ENCODE results near the gene SPC24. TPM values are rescaled to one million over a fixed set of nuclear protein-coding genes. Genes with fewer than 3 reads are reported as not detected.

The SPC24 gene
- 1 to 10 TPM; 1.4 to 6.6 (median 3.4) TPM for total RNA-seq

DNA sequence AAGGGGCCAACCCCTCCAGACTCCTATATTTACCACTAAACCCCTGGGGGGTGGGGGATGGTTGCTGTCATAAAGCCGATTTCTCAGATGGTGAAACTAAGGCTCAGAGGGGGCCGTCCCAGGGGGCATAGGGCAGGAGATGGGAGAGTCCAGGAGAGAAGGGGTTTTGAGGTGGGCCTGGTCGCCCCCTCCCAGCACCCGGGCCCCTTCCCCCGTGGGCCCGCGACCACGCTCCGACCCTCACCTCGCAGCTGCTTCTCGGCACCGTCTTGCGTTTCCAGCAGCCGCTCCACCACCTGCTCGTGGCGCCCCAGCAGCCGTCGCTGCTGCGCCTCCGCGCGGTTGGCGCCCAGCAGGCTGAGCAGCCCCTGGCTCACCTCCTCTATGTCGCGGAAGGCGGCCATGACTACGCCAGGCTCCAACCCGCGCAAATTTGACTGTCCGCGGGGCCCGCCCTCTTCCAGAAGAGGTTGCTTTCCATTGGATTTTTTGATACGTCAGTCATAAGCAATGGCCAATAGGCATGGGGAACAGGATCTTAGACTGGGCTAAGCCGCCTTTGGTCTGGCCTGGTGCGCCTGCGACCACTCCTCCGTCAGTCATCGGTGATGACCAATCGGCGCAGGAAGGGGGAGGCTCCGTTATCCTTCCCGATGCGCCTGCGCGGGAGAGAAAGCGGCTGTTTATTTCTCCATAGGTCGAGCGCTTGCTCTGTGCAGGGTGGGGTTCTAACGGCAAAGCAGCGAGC is at the start of gene SPC24:
TSS of gene SPC24 (minus strand) at position 410 of the 748 bp plus-strand sequence. CDS start at position 404, 6 bp downstream.
- 0% methylated on average over 19 of the region's 50 CpGs for WGBS
- intact Hi-C loops (cut with DNase I): no loop called here
- TF ChIP-seq POLR2A (IDR thresholded peaks at IDR 0.05; ENCODE audit: low read depth) (no peak), POLR2AphosphoS5 (IDR thresholded peaks at IDR 0.05) (peak; percentile 83 to 90)

GRCh38 chr19:11204943-11205349 is 49.4 kb upstream of the SPC24 start:
- DNase-seq (ENCODE audit: extremely low spot score): no peak

More for the DNA sequence above, at the start of gene SPC24:
- H3K4me1 ChIP-seq: peaks cover 68 to 95% (median 91%) of the 10 kb centered on the region in 4 donors
- H3K27ac ChIP-seq (replicated peaks in 1 of 4): peak within 1 kb of the TSS; percentile 89 to 92 (median 92)
- peak within 1 kb of the TSS; percentile 60 to 64 (median 64) for H3K4me3 ChIP-seq
- H3K36me3 ChIP-seq: no peaks in the 10 kb centered on the region
- peak; percentile 97 for DNase-seq (ENCODE audit: extremely low spot score)
- no peaks in the 10 kb centered on the region for H3K27me3 ChIP-seq
- H3K9me3 ChIP-seq: no peaks in the 10 kb centered on the region

DNA sequence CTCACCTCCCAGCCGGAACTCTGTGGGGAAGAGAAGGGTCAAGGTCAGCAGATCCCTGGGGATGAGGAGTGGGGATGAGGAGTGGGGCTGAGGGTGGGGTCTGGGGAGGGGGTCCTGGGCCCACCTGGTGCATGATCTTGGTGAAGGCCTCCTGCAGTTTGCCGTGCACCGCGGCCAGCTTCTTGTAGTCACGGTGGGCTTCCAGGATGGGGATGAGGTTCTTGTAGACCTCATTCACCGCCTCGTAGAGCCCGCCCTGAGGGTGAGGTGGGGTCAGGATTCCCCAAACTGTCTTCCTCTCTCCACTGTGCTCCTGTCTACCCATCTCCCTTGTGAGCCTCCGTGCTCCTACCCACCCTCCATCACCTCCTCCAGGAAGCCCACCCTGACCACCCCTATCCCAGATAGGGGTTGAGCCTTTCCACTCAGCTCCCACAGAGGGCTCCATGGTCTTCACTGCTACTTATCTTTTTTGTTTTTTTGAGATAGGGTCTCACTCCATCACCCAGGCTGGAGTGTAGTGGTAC is 48.6 kb upstream of the SPC24 start:
- peaks cover 33 to 64% (median 48%) of the 10 kb centered on the region in 4 donors for H3K4me1 ChIP-seq
- peak overlapping the region; percentile 33 to 49 (median 42) for H3K4me3 ChIP-seq
- no peaks in the 10 kb centered on the region for H3K9me3 ChIP-seq
- H3K27ac ChIP-seq (replicated peaks in 1 of 4): peak overlapping the region; percentile 89 to 96 (median 93)
- WGBS: 48% methylated on average over 9 of the region's 9 CpGs
- intact Hi-C loops (cut with DNase I): no loop called here
- no peaks in the 10 kb centered on the region for H3K27me3 ChIP-seq
- TF ChIP-seq POLR2A (IDR thresholded peaks at IDR 0.05; ENCODE audit: low read depth): no peak
- TF ChIP-seq, protein P1, sequence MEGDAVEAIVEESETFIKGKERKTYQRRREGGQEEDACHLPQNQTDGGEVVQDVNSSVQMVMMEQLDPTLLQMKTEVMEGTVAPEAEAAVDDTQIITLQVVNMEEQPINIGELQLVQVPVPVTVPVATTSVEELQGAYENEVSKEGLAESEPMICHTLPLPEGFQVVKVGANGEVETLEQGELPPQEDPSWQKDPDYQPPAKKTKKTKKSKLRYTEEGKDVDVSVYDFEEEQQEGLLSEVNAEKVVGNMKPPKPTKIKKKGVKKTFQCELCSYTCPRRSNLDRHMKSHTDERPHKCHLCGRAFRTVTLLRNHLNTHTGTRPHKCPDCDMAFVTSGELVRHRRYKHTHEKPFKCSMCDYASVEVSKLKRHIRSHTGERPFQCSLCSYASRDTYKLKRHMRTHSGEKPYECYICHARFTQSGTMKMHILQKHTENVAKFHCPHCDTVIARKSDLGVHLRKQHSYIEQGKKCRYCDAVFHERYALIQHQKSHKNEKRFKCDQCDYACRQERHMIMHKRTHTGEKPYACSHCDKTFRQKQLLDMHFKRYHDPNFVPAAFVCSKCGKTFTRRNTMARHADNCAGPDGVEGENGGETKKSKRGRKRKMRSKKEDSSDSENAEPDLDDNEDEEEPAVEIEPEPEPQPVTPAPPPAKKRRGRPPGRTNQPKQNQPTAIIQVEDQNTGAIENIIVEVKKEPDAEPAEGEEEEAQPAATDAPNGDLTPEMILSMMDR (IDR thresholded peaks at IDR 0.05): no peak
- no peak for TF ChIP-seq POLR2AphosphoS5 (IDR thresholded peaks at IDR 0.05)
- TF ChIP-seq EP300 (IDR thresholded peaks at IDR 0.05): no peak
- H3K36me3 ChIP-seq: peaks cover 0 to 71% (median 43%) of the 10 kb centered on the region in 4 donors
- DNase-seq (ENCODE audit: extremely low spot score): no peak

More at GRCh38 chr19:11204943-11205349, 49.4 kb upstream of the SPC24 start:
- H3K4me3 ChIP-seq: peak overlapping the region in 1 of 4 donors; percentile 49
- peak in 1 of 2 donors; percentile 34 for TF ChIP-seq POLR2AphosphoS5 (IDR thresholded peaks at IDR 0.05)
- no peak for TF ChIP-seq EP300 (IDR thresholded peaks at IDR 0.05)
- TF ChIP-seq, protein P1 (IDR thresholded peaks at IDR 0.05): no peak
- intact Hi-C loops (cut with DNase I): loop anchor here (5.0 kb wide), 1 partner anchor 168 kb away; no protein-coding TSS in a partner anchor
- H3K27ac ChIP-seq (replicated peaks in 1 of 4): peak overlapping the region; percentile 89 to 96 (median 93)
- peaks cover 0 to 69% (median 40%) of the 10 kb centered on the region in 4 donors for H3K36me3 ChIP-seq
- peaks cover 33 to 60% (median 44%) of the 10 kb centered on the region in 4 donors for H3K4me1 ChIP-seq
- no peaks in the 10 kb centered on the region for H3K27me3 ChIP-seq
- whole genome bisulfite sequencing: 22% methylated on average over 5 of the region's 5 CpGs
- H3K9me3 ChIP-seq: no peaks in the 10 kb centered on the region

GRCh38 chr19:11203194-11204075 is 47.9 kb upstream of the SPC24 start:
- Histone ChIP-seq H3K36me3 (peaks cover 0 to 64% (median 37%) of the 10 kb centered on the region in 4 donors), H3K9me3 (no peaks in the 10 kb centered on the region), H3K4me1 (peaks cover 35 to 71% (median 55%) of the 10 kb centered on the region in 4 donors), H3K27ac (replicated peaks in 1 of 4) (peak overlapping the region; percentile 89 to 96 (median 93)), H3K4me3 (peak overlapping the region; percentile 33 to 49 (median 42)), H3K27me3 (no peaks in the 10 kb centered on the region)
- intact Hi-C loops (cut with DNase I): loop anchor here (1.0 kb wide), 1 partner anchor 65 kb away; no protein-coding TSS in a partner anchor
- DNase-seq (ENCODE audit: extremely low spot score): peak; percentile 96
- WGBS: 17% methylated on average over 13 of the region's 17 CpGs
- TF ChIP-seq POLR2AphosphoS5 (IDR thresholded peaks at IDR 0.05): peak; percentile 71 to 73
- TF ChIP-seq, protein P1 (IDR thresholded peaks at IDR 0.05): peak; percentile 90 to 97 (median 91)
- TF ChIP-seq EP300 (IDR thresholded peaks at IDR 0.05): peak; percentile 20
- no peak for TF ChIP-seq POLR2A (IDR thresholded peaks at IDR 0.05; ENCODE audit: low read depth)
